Right atrium auricular region (tissue), 2 donors: Measurements from ENCODE around the gene ITGA1. TPM values are rescaled to one million over a fixed set of nuclear protein-coding genes. Genes with fewer than 3 reads are reported as not detected.

Experiments
- DNase-seq: peaks from one replicate; pipeline ENCODE4 v3.0.0-alpha.2; 2019; ENCODE audit warnings: low spot score
- H3K27ac ChIP-seq, 2 donors: fragments of 200-600 bp; sonication (generic); 1 replicate in 1 of 2; 2 replicates in 1 of 2; pipeline ENCODE4 v1.5.1; 2016 to 2019
- H3K27me3 ChIP-seq, 2 donors: fragments of 200-600 bp; sonication (generic); one replicate each; pipeline versions ENCODE4 v1.5.1 to v1.6.0; 2017 to 2019
- H3K36me3 ChIP-seq: fragments of 200-600 bp; sonication (generic); one replicate; pipeline ENCODE4 v1.5.1; 2016
- H3K4me1 ChIP-seq, 2 donors: fragments of 200-600 bp; sonication (generic); one replicate each; pipeline versions ENCODE4 v1.5.1 to v1.6.0; 2017 to 2019
- H3K4me3 ChIP-seq, 2 donors: fragments of 200-600 bp; sonication (generic); 1 replicate in 1 of 2; 2 replicates in 1 of 2; pipeline ENCODE4 v1.5.1; 2017 to 2019; ENCODE audit warnings: mild to moderate bottlenecking in 1 of 2, moderate library complexity in 1 of 2
- H3K9me3 ChIP-seq, 2 donors: fragments of 200-600 bp; sonication (generic); one replicate each; pipeline ENCODE4 v1.5.1; 2019
- total RNA-seq, 2 donors: library from RNA; depleted of rRNA; stranded (reverse); fragments of >200 nt; gene quantifications; one replicate each; pipeline ENCODE4 v1.1.0, GENCODE V29; 2016
- TF ChIP-seq, protein P1 (sequence below), 2 donors: fragments of 200-600 bp; sonication (generic); IDR thresholded peaks; one replicate each; pipeline ENCODE4 v1.5.1; 2019; ENCODE audit warnings: antibody characterized with exemption in 2 of 2

Gene ITGA1
- total RNA-seq, 2 donors from 2014 or later = 13.2 to 26.8 TPM

DNA sequence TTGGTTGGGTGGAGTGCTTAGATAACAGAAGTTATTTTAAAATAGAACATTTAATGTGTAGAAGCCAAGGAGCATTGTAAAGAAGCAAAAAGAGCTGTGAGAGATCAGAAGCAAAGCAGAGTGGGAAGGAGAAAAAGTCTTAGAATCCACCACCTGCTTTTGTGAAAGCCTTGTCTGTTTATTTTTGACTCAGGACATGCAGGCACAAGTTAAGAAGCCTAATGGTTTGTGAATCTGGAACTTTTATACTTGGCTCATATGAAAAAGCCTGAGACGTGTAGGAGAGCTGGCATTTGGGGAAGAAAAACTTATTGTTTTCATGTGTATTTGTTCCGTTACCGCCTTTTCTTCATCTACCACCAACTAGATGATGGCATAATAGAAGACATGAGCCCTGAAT is 163.0 kb downstream of the ITGA1 start:
- no peak overlapping the region for H3K27ac ChIP-seq
- H3K9me3 ChIP-seq = no peaks in the 10 kb centered on the region
- TF ChIP-seq, protein P1, sequence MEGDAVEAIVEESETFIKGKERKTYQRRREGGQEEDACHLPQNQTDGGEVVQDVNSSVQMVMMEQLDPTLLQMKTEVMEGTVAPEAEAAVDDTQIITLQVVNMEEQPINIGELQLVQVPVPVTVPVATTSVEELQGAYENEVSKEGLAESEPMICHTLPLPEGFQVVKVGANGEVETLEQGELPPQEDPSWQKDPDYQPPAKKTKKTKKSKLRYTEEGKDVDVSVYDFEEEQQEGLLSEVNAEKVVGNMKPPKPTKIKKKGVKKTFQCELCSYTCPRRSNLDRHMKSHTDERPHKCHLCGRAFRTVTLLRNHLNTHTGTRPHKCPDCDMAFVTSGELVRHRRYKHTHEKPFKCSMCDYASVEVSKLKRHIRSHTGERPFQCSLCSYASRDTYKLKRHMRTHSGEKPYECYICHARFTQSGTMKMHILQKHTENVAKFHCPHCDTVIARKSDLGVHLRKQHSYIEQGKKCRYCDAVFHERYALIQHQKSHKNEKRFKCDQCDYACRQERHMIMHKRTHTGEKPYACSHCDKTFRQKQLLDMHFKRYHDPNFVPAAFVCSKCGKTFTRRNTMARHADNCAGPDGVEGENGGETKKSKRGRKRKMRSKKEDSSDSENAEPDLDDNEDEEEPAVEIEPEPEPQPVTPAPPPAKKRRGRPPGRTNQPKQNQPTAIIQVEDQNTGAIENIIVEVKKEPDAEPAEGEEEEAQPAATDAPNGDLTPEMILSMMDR (IDR thresholded peaks at IDR 0.05) = no peak
- H3K36me3 ChIP-seq = peaks cover 5% of the 10 kb centered on the region
- H3K27me3 ChIP-seq = no peaks in the 10 kb centered on the region
- no peak for DNase-seq
- H3K4me1 ChIP-seq = no peaks in the 10 kb centered on the region
- H3K4me3 ChIP-seq = no peak overlapping the region

DNA sequence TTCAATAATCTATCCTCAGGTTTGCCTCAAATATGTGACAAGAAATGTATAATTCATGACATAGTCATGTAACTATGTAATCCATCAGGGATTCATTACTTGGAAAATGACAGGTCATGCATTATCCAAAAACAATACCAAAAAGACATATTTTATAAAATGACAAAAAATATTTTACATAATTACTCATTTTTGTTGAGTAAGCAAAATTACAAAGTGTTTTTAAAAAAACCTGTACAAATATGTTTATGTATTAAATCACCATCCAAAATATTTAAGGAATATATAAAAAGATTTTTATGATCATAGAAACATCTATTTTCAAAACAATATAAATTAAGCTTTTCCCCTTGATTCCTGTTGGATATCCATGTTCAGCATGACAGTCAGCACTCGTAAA is 164.8 kb downstream of the ITGA1 start:
- TF ChIP-seq, protein P1 (IDR thresholded peaks at IDR 0.05) = no peak
- H3K27me3 ChIP-seq = no peaks in the 10 kb centered on the region
- no peak overlapping the region for H3K27ac ChIP-seq
- H3K4me1 ChIP-seq = no peaks in the 10 kb centered on the region
- no peak for DNase-seq
- no peak overlapping the region for H3K4me3 ChIP-seq
- H3K36me3 ChIP-seq = peaks cover 5% of the 10 kb centered on the region
- no peaks in the 10 kb centered on the region for H3K9me3 ChIP-seq

- Histone ChIP-seq H3K27ac (no peak overlapping the region), H3K36me3 (peaks cover 5% of the 10 kb centered on the region), H3K9me3 (no peaks in the 10 kb centered on the region), H3K4me3 (no peak overlapping the region), H3K4me1 (no peaks in the 10 kb centered on the region), H3K27me3 (no peaks in the 10 kb centered on the region)
- TF ChIP-seq, protein P1 (IDR thresholded peaks at IDR 0.05) = no peak
- DNase-seq = no peak
These were observed 168.3 kb downstream of the ITGA1 start for GRCh38 chr5:52956014-52956413.

DNA sequence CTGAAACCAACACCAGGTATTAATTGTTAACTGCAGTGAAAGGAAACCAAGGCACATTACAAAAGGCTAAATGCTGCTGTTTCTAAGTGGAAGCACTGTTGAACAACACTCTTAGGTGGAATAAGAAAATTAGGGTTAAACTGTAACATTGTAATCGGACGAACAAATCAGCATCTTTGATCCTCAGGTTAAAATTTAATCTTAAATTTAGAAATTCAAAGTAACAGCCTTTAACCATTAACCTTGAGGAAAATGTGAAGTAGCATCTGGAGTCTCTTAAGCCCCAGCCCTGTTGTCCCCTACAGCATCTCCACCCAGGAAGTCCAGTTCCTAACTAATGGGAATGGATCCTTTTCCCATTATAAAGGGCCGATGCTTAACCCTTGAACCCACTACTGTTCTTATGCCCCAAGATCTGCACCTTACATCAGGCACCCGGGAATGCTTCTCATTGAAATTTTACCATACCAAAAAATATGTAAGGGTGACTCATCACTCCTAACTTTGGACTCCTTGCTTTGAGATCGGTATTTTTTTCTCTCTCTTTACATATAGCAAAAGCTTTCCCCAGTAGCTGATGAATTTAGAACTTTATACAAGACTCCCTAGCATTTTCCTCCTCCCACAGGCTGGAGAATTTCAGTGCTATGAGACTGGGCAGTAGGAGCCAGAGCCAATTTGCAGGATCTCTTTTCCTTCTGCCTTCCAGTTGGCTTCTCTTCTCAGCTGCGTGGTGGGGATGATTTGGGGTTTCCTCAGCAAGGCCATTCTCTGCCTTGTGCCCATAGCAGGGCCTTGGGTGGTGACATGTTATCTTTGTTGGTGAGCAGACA is 169.4 kb downstream of the ITGA1 start:
- DNase-seq = no peak
- no peaks in the 10 kb centered on the region for H3K9me3 ChIP-seq
- H3K27me3 ChIP-seq = no peaks in the 10 kb centered on the region
- H3K4me1 ChIP-seq = no peaks in the 10 kb centered on the region
- H3K36me3 ChIP-seq = peaks cover 5% of the 10 kb centered on the region
- TF ChIP-seq, protein P1 (IDR thresholded peaks at IDR 0.05) = no peak
- H3K4me3 ChIP-seq = no peak overlapping the region
- H3K27ac ChIP-seq = no peak overlapping the region

GRCh38 chr5:52961274-52961681 is 173.6 kb downstream of the ITGA1 start:
- no peak for DNase-seq

More at GRCh38 chr5:52961274-52961681, 173.6 kb downstream of the ITGA1 start:
- Histone ChIP-seq H3K36me3 (no peaks in the 10 kb centered on the region), H3K27me3 (no peaks in the 10 kb centered on the region), H3K4me1 (no peaks in the 10 kb centered on the region), H3K27ac (no peak overlapping the region), H3K9me3 (no peaks in the 10 kb centered on the region), H3K4me3 (no peak overlapping the region)
- TF ChIP-seq, protein P1 (IDR thresholded peaks at IDR 0.05) = no peak
